ENCODE measurements around the gene CDKAL1. TPM values are rescaled to one million over a fixed set of nuclear protein-coding genes. Genes with fewer than 3 reads are reported as not detected.
"Not testable (repeated sequence)": the region's sequence is repeated elsewhere in the genome, so short reads cannot be mapped to it uniquely, and the experiment has no call there.

Gene CDKAL1
- total RNA-seq, 1 donor, result 20.0 TPM

- no peak overlapping the region for H3K4me3 ChIP-seq (ENCODE audit: low read depth, low read length)
- DNase-seq (ENCODE audit: low read depth), result no peak
Measured at GRCh38 chr6:21244897-21245470, 710.7 kb downstream of the CDKAL1 start.

DNA sequence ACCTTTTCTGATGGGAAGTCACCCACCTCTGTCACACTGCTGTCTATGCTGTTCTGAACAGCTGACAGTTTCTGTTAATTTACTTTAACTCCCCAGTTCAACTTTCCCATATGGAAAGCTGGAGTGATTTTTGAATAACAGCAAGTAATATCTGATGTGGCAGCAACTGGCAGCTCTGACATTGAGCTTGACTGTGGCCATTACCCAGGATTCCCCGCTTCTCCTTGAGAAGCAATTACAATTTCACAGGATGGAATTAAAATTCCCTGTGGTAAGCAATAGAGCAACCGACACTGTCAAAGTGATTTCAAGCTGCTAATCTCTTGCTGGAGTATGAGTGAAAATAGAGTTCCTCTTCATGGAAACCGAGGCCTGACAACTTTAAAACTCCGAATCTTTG lies 711.2 kb downstream of the CDKAL1 start:
- DNase-seq (ENCODE audit: low read depth), result no peak
- TF ChIP-seq CTCF (IDR thresholded peaks at IDR 0.05; ENCODE audit: insufficient read depth, low read length), result no peak
- no peak overlapping the region for H3K4me3 ChIP-seq (ENCODE audit: low read depth, low read length)

More at GRCh38 chr6:21244897-21245470, 710.7 kb downstream of the CDKAL1 start:
- no peak for TF ChIP-seq CTCF (IDR thresholded peaks at IDR 0.05; ENCODE audit: insufficient read depth, low read length)

DNA sequence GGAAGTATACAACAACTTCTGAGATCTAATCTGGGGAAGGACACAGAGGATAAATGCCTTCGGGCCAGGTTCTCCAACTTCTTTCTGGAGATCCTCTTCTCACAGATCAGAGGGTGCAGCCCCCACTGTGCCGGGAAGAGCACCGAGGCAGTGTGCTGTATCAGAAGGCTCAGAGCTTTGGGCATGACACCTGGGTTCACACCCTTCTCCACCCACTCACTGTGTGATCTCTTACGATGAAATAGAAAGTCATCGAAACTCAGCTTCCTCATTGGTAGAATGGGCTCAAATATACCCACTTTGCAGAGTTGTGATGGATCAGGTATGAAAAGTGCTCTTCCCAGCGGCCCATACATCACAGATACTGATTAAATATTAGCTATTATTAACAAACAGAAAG lies 711.8 kb downstream of the CDKAL1 start:
- TF ChIP-seq CTCF (IDR thresholded peaks at IDR 0.05; ENCODE audit: insufficient read depth, low read length), result no peak
- no peak overlapping the region for H3K4me3 ChIP-seq (ENCODE audit: low read depth, low read length)
- DNase-seq (ENCODE audit: low read depth), result no peak

- not testable (repeated sequence) for DNase-seq (ENCODE audit: low read depth); H3K4me3 ChIP-seq (ENCODE audit: low read depth, low read length)
Measured at GRCh38 chr6:21254460-21254859, 720.2 kb downstream of the CDKAL1 start.

GRCh38 chr6:21256197-21256596 lies 721.9 kb downstream of the CDKAL1 start:
- no peak for TF ChIP-seq CTCF (IDR thresholded peaks at IDR 0.05; ENCODE audit: insufficient read depth, low read length)
- no peak overlapping the region for H3K4me3 ChIP-seq (ENCODE audit: low read depth, low read length)
- no peak for DNase-seq (ENCODE audit: low read depth)

DNA sequence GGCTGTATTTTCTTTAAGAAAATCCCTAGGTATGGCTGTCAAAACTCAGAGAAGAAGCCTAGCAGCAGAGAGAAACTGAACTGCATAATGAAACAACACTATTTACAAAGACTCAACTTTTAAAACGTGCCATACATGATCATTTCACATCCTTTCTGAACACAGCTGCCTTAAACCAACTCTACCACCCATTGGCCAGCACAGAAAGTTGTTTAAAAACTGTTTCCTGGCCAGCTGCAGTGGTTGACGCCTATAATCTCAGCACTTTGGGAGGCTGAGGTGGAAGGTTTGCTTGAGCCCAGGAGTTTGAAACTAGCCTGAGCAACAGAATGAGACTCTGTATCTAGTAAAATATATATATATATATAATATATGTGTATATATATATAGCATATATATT lies 722.9 kb downstream of the CDKAL1 start:
- TF ChIP-seq CTCF (IDR thresholded peaks at IDR 0.05; ENCODE audit: insufficient read depth, low read length), result no peak
- DNase-seq (ENCODE audit: low read depth), result no peak
- no peak overlapping the region for H3K4me3 ChIP-seq (ENCODE audit: low read depth, low read length)

DNA sequence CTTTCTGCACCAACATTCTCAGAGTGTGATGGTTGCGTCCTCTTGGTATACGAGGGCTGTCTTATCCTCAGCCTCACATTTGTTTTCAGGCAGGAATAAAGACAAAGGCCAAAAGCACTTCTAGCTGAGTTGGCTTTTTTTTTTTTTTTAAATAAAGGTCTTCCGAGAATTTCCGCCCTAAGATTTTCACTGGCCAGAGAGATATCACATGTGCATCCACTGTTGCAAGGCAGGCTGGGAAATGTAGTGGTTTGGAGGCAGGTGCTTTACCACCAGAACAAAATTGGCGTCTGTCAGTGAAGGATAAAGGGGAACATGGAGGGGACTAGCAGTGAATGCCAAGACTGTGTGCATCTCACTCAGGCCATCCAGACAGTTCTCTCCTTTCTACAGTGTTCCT lies 724.4 kb downstream of the CDKAL1 start:
- no peak for TF ChIP-seq CTCF (IDR thresholded peaks at IDR 0.05; ENCODE audit: insufficient read depth, low read length)
- no peak overlapping the region for H3K4me3 ChIP-seq (ENCODE audit: low read depth, low read length)
- no peak for DNase-seq (ENCODE audit: low read depth)
